ENCODE measurements around the gene CREM.
"Not testable (repeated sequence)": the region's sequence is repeated elsewhere in the genome, so short reads cannot be mapped to it uniquely, and the experiment has no call there.

Gene CREM

DNA sequence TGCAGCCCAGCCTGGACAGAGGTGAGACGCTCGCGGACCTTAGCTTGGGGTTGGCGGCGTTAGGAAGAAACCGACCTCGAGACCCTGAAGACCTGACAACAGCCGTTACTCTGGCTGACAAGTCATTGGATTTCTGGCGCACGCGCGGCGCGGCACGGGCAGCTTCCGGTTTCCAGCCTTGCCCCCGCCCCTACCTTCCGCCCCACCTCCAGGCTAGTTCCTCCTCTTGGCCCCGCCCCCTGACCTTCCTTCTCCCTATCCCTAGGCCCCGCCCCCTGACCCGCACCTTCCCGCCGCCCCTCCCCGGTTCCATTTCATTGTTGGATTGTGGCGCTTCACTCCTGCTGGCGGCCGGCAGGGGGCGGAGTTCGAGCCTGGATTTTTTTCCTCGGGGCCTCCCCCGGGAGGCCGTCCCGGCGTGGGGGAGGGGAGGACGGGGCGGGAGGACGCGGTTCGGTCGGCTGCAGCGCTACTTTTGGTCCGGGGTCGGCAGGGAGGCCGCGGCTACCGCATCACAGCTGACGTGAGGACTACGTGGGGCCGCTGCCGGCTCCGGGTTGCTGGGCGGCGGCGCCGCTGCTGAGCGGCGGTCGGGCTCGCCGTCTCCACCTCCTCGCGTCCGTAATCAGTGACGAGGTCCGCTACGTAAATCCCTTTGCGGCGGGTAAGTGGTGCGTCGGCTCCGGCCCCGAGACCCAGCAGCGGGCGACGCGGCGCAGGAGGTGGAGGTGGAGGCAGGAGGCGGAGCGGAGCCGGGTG, at the start of gene CREM:
Gene CREM, plus strand, starts transcription at position 317 of the 759 bp plus-strand sequence. CDS start 10,990 bp downstream, outside the sequence.
- TF ChIP-seq CTCF (IDR thresholded peaks at IDR 0.05) = peak; percentile 100
- Histone ChIP-seq H3K27ac (peak within 1 kb of the TSS; percentile 99), H3K4me1 (ENCODE audit: control insufficient read depth in 1 of 2, insufficient read depth in 1 of 2, low read depth in 1 of 2, low read length in 1 of 2) (peaks cover 11 to 17% of the 10 kb centered on the region in 2 experiments), H3K4me3 (ENCODE audit: low read depth in 1 of 2, low read length in 1 of 2) (peak within 1 kb of the TSS; percentile 81 to 92), H3K36me3 (no peaks in the 10 kb centered on the region), H3K9me3 (no peaks in the 10 kb centered on the region), H3K27me3 (no peaks in the 10 kb centered on the region)

DNA sequence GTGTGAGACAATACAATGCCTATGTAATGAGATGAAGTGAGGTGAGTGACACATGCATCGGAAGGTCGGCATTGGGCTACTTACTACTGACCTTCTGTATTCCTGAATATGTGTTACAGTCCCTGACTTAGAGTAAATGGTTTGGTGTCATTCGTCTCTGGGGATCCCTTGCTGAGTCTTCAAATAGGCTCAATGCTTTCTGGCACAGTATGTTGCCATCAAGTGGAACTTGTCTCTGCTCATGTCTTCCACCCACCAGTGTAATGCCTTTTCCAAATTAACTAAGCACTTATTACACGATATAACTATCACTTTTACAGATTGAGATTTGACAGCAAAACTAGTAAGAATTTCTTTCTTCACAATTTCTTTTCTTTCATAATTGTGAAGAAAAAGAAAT, 47.4 kb upstream of the CREM start:
- H3K36me3 ChIP-seq = no peaks in the 10 kb centered on the region
- H3K4me3 ChIP-seq (ENCODE audit: low read depth in 1 of 2, low read length in 1 of 2) = no peak overlapping the region
- H3K9me3 ChIP-seq = no peaks in the 10 kb centered on the region
- no peaks in the 10 kb centered on the region for H3K27me3 ChIP-seq
- H3K27ac ChIP-seq = no peak overlapping the region
- H3K4me1 ChIP-seq (ENCODE audit: control insufficient read depth in 1 of 2, insufficient read depth in 1 of 2, low read depth in 1 of 2, low read length in 1 of 2) = no peaks in the 10 kb centered on the region
- no peak for TF ChIP-seq CTCF (IDR thresholded peaks at IDR 0.05)

GRCh38 chr10:35079763-35080162, 46.9 kb upstream of the CREM start:
- Histone ChIP-seq H3K27me3 (no peaks in the 10 kb centered on the region), H3K9me3 (no peaks in the 10 kb centered on the region), H3K36me3 (no peaks in the 10 kb centered on the region), H3K27ac (no peak overlapping the region), H3K4me1 (ENCODE audit: control insufficient read depth in 1 of 2, insufficient read depth in 1 of 2, low read depth in 1 of 2, low read length in 1 of 2) (no peaks in the 10 kb centered on the region), H3K4me3 (ENCODE audit: low read depth in 1 of 2, low read length in 1 of 2) (no peak overlapping the region)
- no peak for TF ChIP-seq CTCF (IDR thresholded peaks at IDR 0.05)

- not testable (repeated sequence) for H3K27me3 ChIP-seq, H3K9me3 ChIP-seq, H3K27ac ChIP-seq
Measured at GRCh38 chr10:35080261-35080660, 46.4 kb upstream of the CREM start.

DNA sequence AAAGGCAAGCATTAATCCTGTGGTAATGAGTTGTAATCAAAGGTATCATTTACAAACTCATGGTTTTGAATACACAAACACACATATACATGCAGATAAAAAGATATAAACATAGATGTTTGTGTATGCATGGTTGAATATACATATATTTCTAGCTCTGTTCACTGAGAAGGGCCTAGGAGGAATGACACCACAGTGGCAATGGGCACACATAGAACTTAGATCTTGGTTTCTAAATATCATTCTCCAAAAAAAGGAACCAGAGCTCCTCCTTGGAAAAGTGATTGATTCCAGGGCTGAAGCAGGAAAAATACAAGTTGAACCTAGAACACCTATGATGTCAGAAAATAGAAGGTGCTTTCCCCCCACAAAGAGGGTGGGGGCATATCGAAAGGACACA, 43.4 kb upstream of the CREM start:
- H3K27me3 ChIP-seq = no peaks in the 10 kb centered on the region
- no peaks in the 10 kb centered on the region for H3K36me3 ChIP-seq
- no peak overlapping the region for H3K4me3 ChIP-seq (ENCODE audit: low read depth in 1 of 2, low read length in 1 of 2)
- no peaks in the 10 kb centered on the region for H3K4me1 ChIP-seq (ENCODE audit: control insufficient read depth in 1 of 2, insufficient read depth in 1 of 2, low read depth in 1 of 2, low read length in 1 of 2)
- H3K9me3 ChIP-seq = no peaks in the 10 kb centered on the region
- no peak for TF ChIP-seq CTCF (IDR thresholded peaks at IDR 0.05)
- no peak overlapping the region for H3K27ac ChIP-seq

More at GRCh38 chr10:35080261-35080660, 46.4 kb upstream of the CREM start:
- H3K36me3 ChIP-seq; H3K4me1 ChIP-seq (ENCODE audit: control insufficient read depth in 1 of 2, insufficient read depth in 1 of 2, low read depth in 1 of 2, low read length in 1 of 2); H3K4me3 ChIP-seq (ENCODE audit: low read depth in 1 of 2, low read length in 1 of 2): not testable (repeated sequence)

GRCh38 chr10:35089611-35090161, 37.0 kb upstream of the CREM start:
- Histone ChIP-seq H3K36me3 (no peaks in the 10 kb centered on the region), H3K4me3 (ENCODE audit: low read depth in 1 of 2, low read length in 1 of 2) (peak overlapping the region; percentile 73 to 88), H3K27me3 (peaks cover 5% of the 10 kb centered on the region), H3K27ac (peak overlapping the region; percentile 98), H3K4me1 (ENCODE audit: control insufficient read depth in 1 of 2, insufficient read depth in 1 of 2, low read depth in 1 of 2, low read length in 1 of 2) (peaks cover 22% of the 10 kb centered on the region in 2 experiments), H3K9me3 (no peaks in the 10 kb centered on the region)
- no peak for TF ChIP-seq CTCF (IDR thresholded peaks at IDR 0.05)
